Gastrocnemius medialis (tissue), 4 donors: ENCODE data around the gene PPM1E.

Source experiments
- CTCF ChIP-seq, 5 experiments: fragments of 450-650 bp in 3 of 5; fragments of 200-600 bp in 2 of 5; sonication (generic) in 2 of 5; IDR thresholded peaks in 4 of 5; conservative IDR thresholded peaks in 1 of 5; 1 replicate in 4 of 5; 2 replicates in 1 of 5; pipeline ENCODE4 v1.5.1; 2016 to 2019; ENCODE audit warnings: antibody characterized with exemption in 5 of 5, mild to moderate bottlenecking in 3 of 5, moderate library complexity in 3 of 5
- POLR2A ChIP-seq, 2 donors: fragments of 450-650 bp; IDR thresholded peaks; one replicate each; pipeline ENCODE4 v1.6.1; 2017; ENCODE audit warnings: antibody characterized with exemption in 2 of 2, mild to moderate bottlenecking in 2 of 2, moderate library complexity in 2 of 2

- TF ChIP-seq CTCF (IDR thresholded peaks at IDR 0.05 in 4 of 5, conservative IDR thresholded peaks at IDR 0.05 in 1 of 5): no peak
- no peak for TF ChIP-seq POLR2A (IDR thresholded peaks at IDR 0.05)
These were observed 248.2 kb downstream of the PPM1E start for GRCh38 chr17:59003860-59004259.
